H1 (cell line): ENCODE results near the gene TRPT1. TPM values are rescaled to one million over a fixed set of nuclear protein-coding genes. Genes with fewer than 3 reads are reported as not detected.
A peak's percentile ranks its signal among the peaks of the same experiment; 100 is the strongest.

ENCODE experiments used
- CHD2 ChIP-seq: IDR thresholded peaks from 2 replicates; pipeline ENCODE4 v1.6.1; 2012; ENCODE audit warnings: low read length, improper control_type of control experiment
- FOSL1 ChIP-seq: IDR thresholded peaks from 2 replicates; pipeline ENCODE4 v1.6.1; 2011; ENCODE audit warnings: mild to moderate bottlenecking, low read depth, low read length, moderate library complexity; ENCODE audit not compliant: insufficient read depth
- POLR2AphosphoS5 ChIP-seq: IDR thresholded peaks from 2 replicates; pipeline ENCODE4 v1.6.1; 2011; ENCODE audit warnings: low read depth, low read length
- ZNF274 ChIP-seq: IDR thresholded peaks from 2 replicates; pipeline ENCODE4 v1.7.0; 2012; ENCODE audit warnings: low read length, borderline replicate concordance; ENCODE audit errors: extremely low read depth
- polyA plus RNA-seq, 7 experiments: library from polyadenylated mRNA; depleted of rRNA in 3 of 7; stranded (reverse) in 5 of 7; unstranded in 2 of 7; fragments of >200 nt in 5 of 7; fragments of 200-250 nt in 2 of 7; gene quantifications; 1 replicate in 5 of 7; 2 replicates in 1 of 7; 4 replicates in 1 of 7; pipeline versions ENCODE4 v1.2.1 to v1.2.3, GENCODE V29; 2011 to 2013; ENCODE audit warnings: missing spikeins in 2 of 7, mixed read lengths in 2 of 7
- total RNA-seq: library from RNA; stranded (reverse); fragmentation: NEBNext Ultra II Directional; extraction: Animal tissue kit (Norgen Biotek cat#: 25700); gene quantifications from 2 replicates; pipeline ENCODE4 v1.2.1, GENCODE V29; 2021
- TF ChIP-seq, protein P1 (sequence below): IDR thresholded peaks from 2 replicates; pipeline ENCODE4 v1.6.1; 2012; ENCODE audit warnings: low read length, inconsistent platforms

The TRPT1 gene
- total and polyA plus RNA-seq, 2 of the 8 experiments (the other 6 are each of a cell fraction or from before 2014, with no cell fraction given), result 34.5 to 74.6 TPM

GRCh38 chr11:64268893-64269539 is 43.0 kb upstream of the TRPT1 start (continued):
- no peak for TF ChIP-seq FOSL1
- no peak for TF ChIP-seq CHD2
- TF ChIP-seq ZNF274, result no peak
- peak; percentile 14; the same call in 1 of the 2 replicates for TF ChIP-seq POLR2AphosphoS5
- TF ChIP-seq, protein P1, sequence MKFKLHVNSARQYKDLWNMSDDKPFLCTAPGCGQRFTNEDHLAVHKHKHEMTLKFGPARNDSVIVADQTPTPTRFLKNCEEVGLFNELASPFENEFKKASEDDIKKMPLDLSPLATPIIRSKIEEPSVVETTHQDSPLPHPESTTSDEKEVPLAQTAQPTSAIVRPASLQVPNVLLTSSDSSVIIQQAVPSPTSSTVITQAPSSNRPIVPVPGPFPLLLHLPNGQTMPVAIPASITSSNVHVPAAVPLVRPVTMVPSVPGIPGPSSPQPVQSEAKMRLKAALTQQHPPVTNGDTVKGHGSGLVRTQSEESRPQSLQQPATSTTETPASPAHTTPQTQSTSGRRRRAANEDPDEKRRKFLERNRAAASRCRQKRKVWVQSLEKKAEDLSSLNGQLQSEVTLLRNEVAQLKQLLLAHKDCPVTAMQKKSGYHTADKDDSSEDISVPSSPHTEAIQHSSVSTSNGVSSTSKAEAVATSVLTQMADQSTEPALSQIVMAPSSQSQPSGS, result no peak
